ENCODE measurements around the gene PKP1.
A peak's percentile ranks its signal among the peaks of the same experiment; 100 is the strongest.
"Not testable (repeated sequence)": the region's sequence is repeated elsewhere in the genome, so short reads cannot be mapped to it uniquely, and the experiment has no call there.

PKP1 gene, protein sequence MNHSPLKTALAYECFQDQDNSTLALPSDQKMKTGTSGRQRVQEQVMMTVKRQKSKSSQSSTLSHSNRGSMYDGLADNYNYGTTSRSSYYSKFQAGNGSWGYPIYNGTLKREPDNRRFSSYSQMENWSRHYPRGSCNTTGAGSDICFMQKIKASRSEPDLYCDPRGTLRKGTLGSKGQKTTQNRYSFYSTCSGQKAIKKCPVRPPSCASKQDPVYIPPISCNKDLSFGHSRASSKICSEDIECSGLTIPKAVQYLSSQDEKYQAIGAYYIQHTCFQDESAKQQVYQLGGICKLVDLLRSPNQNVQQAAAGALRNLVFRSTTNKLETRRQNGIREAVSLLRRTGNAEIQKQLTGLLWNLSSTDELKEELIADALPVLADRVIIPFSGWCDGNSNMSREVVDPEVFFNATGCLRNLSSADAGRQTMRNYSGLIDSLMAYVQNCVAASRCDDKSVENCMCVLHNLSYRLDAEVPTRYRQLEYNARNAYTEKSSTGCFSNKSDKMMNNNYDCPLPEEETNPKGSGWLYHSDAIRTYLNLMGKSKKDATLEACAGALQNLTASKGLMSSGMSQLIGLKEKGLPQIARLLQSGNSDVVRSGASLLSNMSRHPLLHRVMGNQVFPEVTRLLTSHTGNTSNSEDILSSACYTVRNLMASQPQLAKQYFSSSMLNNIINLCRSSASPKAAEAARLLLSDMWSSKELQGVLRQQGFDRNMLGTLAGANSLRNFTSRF

DNA sequence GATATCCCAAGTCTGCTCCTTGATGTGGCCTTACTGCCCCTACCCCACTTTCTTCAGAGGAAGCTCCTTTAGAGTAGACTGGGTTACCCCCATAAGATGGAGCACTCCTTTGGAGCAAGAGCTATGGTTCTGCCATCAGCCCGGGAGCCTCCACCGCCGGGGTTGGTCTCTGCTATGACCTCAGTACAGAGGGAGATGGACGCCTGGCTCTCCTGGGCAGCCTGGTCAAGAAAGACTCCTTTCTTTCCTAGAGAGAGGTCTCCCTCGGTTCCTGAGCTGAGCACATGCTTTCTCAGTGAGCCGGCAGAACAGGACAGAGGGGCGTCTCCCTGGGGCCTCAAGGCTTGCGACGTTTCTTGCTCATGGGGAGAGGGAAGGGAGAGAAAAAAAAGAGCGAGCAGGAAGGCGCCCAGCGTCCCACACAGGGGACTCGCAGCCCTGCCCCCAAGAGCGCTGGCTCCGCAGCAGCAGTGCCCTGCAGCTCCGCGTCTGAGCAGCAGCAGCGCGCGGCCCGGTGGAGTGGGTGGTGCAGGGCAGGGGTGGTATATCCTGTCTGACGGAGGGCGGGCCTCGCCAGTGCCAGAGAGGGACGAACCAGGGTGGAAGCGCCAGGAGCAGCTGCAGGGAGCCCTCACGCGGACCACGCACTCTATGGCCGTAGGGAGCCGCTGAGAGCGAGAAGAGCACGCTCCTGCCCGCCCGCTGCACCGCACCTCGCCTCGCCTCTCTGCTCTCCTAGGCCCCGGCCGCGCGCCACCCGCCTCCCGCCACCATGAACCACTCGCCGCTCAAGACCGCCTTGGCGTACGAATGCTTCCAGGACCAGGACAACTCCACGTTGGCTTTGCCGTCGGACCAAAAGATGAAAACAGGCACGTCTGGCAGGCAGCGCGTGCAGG, at the start of gene PKP1:
Gene PKP1 (plus strand): TSS at position 576 of the 899 bp plus-strand sequence. CDS start 197 bp downstream, at position 773.
- no peak for FAIRE-seq
- DNase-seq (ENCODE audit: extremely low spot score, insufficient read length, low read depth): no peak

DNA sequence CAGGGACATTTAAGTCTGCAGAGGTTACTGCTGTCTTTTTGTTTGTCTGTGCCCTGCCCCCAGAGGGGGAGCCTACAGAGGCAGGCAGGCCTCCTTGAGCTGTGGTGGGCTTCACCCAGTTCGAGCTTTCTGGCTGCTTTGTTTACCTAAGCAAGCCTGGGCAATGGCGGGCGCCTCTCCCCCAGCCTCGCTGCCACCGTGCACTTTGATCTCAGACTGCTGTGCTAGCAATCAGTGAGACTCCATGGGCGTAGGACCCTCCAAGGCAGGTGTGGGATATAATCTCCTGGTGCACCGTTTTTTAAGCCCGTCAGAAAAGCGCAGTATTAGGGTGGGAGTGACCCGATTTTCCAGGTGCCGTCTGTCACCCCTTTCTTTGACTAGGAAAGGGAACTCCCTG, 43.7 kb upstream of the PKP1 start:
- FAIRE-seq; DNase-seq (ENCODE audit: extremely low spot score, insufficient read length, low read depth): not testable (repeated sequence)

DNA sequence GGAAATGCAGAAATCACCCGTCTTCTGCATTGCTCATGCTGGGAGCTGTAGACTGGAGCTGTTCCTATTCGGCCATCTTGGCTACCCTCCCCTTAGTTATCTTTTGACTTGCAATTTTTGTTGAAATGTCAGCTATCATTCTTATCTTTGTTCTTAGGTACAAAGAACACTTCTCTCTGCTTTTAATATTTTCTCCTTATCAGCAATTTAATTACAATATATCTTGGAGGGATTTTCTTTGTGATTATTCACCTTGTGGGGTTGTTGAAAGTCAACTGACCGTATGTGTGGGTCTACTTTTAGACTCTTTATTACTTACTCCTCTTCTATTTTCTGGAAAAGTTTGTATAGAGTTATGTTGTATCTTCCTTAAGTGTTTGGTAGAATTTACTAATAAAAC, 43.1 kb upstream of the PKP1 start:
- FAIRE-seq (no peak), DNase-seq (ENCODE audit: extremely low spot score, insufficient read length, low read depth) (no peak)

DNA sequence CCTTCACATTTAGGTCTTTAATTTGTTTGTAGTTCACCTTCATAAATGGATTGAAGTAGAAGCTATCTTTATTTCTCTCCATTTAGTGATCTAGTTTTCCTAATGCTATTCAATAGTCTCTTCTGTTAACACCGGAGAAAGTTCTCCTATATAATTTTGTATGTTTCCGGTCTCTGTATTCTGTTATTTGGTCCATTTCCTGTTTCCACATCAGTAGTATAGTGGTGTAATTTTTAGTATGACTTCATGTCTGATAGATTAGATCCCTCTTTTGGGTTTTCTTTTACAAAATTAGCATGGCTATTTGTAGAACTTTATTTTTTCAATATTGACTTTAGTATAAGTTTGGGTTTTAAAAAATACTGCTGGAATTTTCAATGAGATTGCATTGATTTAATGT, 41.6 kb upstream of the PKP1 start:
- FAIRE-seq: no peak
- DNase-seq (ENCODE audit: extremely low spot score, insufficient read length, low read depth): no peak

DNA sequence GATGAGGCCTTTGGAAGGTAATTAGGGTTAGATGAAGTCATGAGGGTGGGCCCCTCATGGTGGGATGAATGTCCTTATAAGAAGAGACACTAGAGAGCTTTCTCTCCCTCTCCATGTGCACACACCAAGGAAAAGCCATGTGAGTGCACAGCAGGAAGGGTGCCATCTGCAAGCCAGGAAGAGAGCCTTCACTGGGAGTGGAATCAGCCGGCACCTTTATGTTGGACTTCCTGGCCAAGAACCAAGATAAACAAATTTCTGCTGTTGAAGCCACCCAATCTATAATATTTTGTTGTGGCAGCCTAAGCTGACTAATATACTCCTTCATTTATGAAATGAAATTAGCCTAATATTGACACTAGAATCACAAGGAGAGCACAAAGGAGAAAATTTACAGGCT, 38.2 kb upstream of the PKP1 start:
- no peak for FAIRE-seq
- no peak for DNase-seq (ENCODE audit: extremely low spot score, insufficient read length, low read depth)

DNA sequence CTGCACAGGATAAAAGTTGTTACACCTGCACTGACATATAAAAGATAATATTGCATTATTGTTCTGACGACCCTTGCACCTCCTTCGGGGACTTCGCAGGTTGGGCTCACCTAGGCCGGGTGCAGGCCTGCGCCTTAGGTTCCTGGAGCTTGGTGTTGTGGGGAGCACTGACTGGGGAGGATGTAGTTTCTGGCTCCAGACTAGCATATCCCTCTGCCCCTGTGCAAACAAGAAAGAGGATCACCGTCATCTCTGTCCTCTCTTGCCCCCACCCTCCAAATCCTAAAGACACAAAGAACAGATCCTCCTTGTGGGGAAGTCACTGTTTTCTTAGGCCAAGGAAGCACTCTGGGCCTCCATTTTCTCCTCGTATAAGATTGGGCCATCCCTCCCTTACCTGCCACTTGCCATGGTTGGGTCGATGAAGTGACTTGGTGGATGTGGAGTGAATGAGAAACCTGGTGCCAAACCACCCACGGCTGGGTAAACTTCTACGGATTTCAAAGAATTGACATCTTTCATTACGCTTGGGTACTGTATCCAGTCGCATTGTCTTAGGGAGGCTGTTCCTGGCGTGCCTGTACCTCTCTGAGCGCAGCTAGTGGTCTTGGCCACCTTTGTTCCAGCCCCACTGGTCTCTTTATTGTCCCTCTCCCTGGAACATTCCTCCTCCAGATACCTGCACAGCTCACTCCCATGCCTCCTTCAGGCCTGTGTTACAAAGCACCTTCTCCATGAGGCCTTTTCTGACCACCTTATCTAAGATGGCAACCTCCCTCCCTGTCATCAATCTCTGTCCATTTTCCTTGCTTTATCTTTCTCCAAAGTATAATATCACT, 34.4 kb upstream of the PKP1 start:
- FAIRE-seq (no peak), DNase-seq (ENCODE audit: extremely low spot score, insufficient read length, low read depth) (no peak)

DNA sequence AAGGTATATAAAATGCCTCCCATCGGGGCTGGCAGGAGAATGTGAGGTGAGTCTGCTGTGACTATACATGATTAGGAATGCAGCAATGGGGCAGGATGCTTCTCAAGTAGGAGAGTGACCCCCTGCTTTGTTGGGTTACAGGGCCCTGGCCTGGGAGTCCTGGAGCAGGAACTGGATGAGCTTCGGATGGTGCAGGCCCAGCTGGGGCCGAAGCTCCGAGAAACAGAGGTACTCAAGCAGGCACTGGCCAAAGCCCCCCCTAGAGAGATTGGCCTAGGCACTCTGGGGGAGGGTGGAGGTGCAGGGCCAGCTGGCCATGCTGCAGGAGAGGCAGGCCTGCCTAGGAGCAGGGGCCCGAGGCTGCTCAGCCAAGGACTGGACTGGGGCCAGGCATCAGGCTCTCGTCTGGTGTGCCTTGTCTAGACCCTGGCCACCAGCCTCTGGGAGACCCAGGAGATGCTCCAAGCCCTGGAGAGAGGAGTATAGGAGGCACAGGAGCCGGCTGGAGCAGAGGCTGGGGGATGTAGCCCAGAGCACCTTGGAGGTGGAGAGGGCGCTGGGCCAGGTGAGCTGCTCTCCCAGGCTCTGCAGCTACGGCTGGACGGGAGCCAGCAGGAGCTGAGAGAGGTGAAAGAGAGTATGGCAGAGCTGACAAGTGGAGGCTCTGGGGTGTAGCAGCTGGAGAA, 32.8 kb upstream of the PKP1 start:
- FAIRE-seq (no peak), DNase-seq (ENCODE audit: extremely low spot score, insufficient read length, low read depth) (no peak)

DNA sequence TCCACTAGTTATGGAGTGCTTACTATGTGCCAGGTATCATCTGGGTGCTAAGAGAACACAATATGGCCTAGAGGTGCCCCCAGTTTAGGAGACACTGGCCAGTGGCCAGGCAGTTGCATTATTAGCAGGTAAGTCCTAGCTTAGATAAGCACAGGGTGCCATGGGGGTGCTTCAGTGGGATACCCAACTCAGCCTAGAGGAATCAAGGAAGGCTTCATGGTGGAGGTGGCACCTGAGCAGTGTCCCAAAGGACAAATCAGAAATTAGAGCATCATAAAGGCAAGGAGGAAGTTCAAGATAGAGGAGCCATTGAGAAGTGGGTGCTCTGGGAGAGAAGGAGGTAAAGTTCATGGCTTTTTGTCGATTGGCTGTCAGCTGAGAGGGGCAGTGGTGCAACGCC, 31.9 kb upstream of the PKP1 start:
- FAIRE-seq: no peak
- no peak for DNase-seq (ENCODE audit: extremely low spot score, insufficient read length, low read depth)

DNA sequence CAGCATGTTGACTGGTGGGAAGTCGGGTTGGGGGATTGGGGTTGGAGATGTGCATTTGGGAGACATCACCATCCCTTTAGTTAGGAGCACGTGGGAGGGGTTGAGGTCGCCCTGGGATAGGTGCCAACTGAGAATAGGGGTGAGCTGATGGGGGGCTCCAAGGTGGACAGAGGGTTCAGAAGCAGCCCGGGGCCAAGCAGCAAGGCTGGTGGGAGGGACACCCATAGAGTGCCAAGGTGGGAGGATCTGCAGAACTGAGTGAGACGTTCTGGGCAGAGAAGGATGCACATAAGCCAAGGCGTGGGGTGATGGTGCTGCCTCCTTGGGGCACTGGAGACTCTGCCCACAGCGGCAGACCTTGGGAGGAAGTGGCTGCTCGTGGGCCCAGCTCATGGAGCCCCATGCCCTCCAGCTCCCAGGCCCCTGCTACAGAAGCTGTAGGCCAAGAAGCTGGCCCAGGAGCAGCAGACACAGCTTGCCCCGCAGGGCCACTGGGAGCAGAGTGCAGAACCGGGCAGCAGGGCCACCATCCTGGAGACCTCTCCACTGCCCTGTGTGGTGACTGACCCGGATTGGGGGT, 31.4 kb upstream of the PKP1 start:
- FAIRE-seq (no peak), DNase-seq (ENCODE audit: extremely low spot score, insufficient read length, low read depth) (no peak)

DNA sequence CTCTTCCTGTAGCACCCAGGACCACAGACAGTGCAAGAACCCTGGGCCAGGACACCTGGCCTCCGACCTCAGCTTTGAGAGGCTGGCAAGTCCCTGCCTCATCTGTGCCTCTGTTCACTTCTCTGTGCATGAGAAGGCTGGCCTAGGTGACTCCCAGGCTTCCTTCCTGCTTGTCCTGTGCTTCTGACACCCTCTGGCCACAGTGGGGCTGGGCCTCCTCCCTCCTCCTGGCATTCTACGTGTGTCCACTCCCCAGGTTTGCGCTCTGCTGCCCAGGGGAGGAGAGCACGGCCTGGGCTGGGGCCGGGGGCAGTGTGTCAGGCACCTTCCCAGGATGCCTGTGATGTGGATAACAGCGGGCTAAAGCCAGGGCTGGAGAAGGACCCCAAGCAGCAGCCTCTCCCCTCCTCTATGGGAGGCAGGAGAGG, 30.3 kb upstream of the PKP1 start:
- FAIRE-seq: no peak

DNA sequence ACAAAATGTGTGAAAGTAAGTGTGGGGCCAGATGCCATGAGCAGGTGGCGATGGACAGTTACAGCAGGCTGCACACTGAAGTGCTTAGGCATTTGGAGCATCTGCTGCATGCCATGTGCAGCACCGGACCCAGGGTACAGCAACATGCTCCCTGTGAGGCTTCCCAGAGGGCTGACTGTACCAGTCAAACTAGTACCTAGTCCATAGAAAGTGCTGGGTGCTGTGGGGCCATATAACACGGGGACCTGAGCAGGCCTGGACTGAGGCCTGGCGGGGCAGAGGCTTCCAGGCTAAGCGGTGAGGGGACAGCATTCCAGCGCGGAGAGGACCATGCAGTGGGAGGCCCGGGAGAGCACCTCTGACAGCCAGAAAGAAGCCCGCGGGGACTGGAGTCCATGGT, 29.9 kb upstream of the PKP1 start:
- no peak for DNase-seq (ENCODE audit: extremely low spot score, insufficient read length, low read depth)
- FAIRE-seq: no peak

More for the DNA sequence above, 30.3 kb upstream of the PKP1 start:
- DNase-seq (ENCODE audit: extremely low spot score, insufficient read length, low read depth): no peak

DNA sequence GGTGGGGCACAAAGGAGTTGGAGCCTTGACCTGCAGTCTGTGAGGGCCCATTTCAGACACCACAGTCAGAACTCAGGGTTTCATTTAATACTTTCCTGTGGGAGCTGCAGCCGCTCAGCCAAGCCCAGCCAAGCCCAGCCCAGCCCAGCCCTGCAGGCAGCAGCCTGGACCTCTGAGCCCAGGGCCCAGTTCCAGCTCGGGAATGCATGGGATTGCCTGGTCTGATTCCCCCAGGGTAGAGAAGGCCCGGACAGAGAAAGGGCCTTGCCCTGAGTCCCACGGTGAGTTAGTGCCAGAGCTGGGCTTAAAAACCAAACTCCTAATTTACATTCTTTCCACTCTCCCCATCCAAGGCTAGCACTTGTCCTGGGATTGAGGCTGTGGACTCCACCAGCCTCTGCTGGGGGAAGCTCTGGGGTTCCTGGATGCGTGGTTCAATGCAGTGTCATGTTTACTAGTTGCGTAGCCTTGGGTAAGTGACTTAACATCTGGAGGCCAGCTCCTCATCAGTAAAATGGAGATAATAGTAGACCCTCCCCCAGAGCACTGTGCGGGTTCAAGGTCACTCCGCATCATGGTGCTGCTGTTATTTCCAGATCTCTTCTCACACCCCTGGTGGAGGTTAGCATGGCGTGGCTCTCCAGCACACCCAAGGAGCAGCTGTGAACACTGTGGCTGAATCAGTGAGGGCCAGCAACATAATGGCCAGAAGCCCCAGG, 29.2 kb upstream of the PKP1 start:
- FAIRE-seq (no peak), DNase-seq (ENCODE audit: extremely low spot score, insufficient read length, low read depth) (no peak)

DNA sequence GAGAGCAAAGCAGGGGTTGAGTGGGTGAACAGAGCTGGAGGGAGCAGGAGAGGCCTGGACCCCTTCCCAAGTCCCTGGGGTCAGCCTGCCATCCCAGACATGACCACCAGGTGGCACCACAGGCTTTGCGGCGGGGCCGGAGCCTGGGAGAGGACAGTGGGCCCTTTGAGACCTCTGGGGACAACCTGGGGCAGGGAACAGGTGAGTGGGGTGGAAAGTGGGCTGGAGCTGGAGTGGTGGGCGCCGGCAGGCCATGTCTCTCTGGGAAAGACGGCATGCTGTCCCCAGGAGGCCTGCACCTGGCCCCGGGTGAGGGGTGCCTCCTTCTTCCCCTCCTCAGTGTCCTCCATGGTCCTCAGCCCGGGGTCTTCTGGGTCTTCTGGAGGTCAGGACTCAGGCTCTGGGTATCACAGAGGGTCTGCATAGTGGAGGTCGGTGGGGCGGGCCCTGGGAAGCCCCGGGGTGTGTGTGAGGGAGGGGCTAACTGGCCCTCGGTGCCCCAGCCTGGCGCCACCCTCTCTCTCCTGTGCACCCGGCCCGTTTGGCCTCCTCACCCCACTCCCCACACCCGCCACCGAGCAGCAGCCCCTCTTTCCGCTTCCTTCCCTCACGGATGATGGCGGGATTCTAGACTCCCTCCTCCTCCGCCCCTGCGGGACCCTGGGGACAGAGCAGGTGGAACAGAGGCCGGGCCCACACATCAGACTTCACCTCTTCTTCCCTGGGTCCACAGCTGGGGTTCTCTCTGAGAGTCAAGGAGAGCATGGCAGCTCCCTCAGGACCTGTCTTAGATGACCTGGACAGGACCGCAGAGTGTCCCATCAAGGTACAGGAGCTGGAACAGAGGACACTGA, 28.5 kb upstream of the PKP1 start:
- peak; percentile 67 for FAIRE-seq
- DNase-seq (ENCODE audit: extremely low spot score, insufficient read length, low read depth): peak; percentile 73

DNA sequence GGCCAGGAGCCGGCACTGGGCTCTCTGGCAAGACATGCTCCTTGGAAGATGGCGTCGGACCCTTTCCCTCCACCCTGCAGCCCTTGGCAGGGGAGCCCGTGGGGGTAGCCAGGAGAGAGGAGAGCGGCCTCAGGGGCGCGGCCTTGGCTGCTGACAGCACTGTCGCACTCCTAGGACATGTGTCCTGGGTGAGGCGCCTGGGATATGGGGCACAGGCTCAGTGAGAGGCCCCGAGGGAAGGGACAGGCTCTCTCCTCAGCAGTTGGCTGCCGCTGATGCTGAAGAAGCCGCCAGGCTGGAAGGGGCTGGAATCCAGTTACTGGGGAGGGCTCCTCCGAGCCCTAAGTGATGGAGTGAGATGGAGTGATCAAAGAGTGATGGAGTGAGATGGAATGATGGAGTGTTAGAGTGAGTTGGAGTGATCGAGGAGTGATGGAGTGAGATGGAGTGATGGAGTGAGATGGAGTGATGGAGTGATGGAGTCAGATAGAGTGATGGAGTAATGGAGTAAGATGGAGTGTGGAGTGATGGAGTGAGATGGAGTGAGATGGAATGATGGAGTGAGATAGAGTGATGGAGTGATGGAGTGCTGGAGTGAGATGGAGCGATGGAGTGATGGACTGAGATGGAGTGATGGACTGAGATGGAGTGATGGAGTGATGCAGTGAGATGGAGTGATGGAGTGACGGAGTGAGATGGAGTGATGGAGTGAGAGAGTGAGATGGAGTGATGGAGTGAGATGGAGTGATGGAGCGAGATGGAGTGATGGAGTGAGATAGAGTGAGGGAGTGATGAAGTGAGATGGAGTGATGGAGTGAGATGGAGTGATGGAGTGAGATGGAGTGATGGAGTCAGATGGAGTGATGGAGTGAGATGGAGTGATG, 27.6 kb upstream of the PKP1 start:
- DNase-seq (ENCODE audit: extremely low spot score, insufficient read length, low read depth): no peak

DNA sequence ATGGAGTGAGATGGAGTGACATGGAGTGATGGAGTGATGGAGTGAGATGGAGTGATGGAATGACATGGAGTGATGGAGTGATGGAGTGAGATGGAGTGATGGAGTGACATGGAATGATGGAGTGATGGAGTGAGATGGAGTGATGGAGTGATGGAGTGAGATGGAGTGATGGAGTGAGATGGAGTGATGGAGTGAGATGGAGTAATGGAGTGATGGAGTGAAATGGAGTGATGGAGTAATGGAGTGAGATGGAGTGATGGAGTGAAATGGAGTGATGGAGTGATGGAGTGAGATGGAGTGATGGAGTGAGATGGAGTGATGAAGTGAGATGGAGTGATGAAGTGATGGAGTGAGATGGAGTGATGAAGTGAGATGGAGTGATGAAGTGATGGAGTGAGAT, 25.2 kb upstream of the PKP1 start:
- not testable (repeated sequence) for DNase-seq (ENCODE audit: extremely low spot score, insufficient read length, low read depth); FAIRE-seq

More for the DNA sequence above, 27.6 kb upstream of the PKP1 start:
- FAIRE-seq: no peak

DNA sequence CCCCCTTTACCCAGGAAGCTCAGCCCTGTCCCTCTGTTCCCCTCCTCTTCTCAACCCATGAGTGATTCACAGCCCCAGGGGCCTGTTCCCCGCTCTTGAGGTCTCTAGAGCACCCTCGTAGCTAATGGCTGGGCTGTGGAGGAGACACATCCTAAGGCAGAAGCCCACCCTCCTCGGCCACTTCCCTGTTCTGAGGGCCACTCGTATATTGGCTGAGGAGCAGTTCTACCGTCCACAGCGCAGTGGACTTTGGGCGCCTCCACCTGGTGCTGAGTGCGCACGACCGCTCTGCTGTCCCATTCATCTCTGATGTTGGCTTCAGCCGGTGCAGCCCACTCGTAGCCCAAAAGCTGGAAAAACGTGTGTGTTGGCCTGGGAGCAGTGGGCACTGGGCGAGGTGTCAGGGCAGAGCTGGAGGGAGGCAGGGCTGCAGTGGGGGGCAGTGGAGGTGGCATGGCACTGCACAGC, 24.5 kb upstream of the PKP1 start:
- FAIRE-seq (no peak), DNase-seq (ENCODE audit: extremely low spot score, insufficient read length, low read depth) (no peak)
